HG03469 (cell line): ENCODE results near the gene PPP1R13B.

Source experiments
- ATAC-seq: cut with Tn5 transposase; IDR thresholded peaks from one replicate; pipeline ENCODE4 v1.9.1; 2021; ENCODE audit warnings: mild to moderate bottlenecking, moderate library complexity, moderate number of reproducible peaks; ENCODE audit not compliant: unreplicated experiment

The PPP1R13B gene

DNA sequence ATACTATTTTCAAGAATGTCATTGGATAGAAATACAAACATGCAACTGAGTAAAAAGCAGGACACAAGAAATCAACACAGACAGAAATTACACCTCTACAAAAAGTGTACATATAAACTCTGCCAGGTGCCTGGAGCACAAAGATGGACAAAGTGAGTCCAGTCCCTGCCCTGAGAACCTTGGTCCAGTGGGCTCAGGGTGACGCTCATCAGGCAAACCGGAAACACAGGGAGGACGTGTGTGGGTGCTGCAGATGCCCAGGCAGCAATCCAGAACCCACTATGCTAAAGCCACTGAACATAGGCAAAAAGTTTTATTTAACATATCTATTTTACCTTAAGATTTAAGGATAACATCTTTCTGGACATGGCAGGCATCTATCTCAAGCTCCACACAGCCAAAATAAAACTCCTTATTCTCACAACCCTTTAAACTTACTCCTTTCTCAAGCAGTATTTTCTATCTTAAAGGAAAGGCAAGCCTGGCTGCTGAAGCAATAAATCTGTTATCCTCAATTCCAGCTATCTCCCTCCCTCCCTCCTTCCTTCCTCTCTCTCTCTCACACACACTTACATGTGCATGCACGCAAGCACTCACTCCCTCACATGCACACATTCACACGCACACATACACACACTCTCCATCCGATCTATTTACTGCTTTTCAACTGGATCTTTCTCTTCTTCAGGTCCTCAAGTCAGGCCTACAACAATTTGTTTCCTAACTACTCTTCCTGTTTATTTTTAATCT, 10.2 kb downstream of the PPP1R13B start:
- ATAC-seq = no peak

DNA sequence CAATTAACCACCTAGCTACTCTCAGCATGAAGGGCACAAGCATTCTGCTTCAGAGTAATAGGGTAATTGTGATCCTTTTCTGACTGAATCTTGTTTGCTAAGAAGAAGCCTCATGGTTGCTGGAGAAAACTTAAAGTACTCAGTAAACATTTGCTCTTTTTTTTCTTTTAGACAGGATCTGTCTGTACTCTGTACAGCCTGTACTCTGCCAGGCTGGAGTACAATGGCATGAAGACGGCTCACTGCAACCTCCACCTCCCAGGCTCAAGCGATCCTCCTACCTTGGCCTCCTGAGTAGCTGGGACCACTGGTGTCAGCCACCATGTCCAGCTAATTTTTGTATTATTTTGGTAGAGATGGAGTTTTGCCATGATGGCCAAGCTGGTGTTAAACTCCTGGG, 12.4 kb downstream of the PPP1R13B start:
- ATAC-seq = no peak

DNA sequence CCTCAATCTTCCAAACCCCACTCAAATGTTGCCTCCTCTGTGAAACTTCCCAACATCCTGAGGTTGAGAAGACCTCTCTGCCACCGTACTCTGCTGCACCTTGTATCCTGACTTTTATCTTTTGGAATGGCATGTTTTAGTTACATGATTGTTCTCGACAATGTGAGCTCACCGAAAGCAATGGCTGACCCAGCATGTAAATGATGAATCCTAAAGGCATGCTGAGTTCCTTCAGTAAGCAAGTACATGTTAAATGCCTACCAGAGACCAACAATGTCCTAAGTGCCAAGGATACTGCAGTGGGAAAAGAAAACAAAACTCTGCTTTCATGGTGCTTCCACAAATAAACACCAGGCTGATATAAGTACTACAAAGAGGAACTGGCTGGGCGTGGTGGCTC, 13.7 kb downstream of the PPP1R13B start:
- ATAC-seq = no peak

DNA sequence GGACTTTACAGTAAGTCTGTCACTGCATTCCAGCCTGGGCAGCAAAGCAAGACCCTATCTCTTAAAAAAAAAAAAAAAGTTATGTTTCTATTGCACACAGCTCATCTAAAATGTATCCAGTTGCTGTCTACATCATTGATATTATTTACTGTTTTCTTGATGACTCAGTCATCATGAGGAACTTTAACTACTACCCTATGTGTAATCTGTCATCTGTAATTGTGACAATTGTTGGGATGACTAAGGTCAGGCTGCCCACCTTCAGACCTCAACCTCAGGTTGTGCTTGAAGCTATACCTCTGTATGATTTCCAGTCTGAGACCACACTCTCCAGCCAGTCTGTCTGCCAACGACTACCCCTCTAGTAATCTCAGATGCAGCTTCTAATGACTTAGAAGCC, 15.3 kb downstream of the PPP1R13B start:
- no peak for ATAC-seq

DNA sequence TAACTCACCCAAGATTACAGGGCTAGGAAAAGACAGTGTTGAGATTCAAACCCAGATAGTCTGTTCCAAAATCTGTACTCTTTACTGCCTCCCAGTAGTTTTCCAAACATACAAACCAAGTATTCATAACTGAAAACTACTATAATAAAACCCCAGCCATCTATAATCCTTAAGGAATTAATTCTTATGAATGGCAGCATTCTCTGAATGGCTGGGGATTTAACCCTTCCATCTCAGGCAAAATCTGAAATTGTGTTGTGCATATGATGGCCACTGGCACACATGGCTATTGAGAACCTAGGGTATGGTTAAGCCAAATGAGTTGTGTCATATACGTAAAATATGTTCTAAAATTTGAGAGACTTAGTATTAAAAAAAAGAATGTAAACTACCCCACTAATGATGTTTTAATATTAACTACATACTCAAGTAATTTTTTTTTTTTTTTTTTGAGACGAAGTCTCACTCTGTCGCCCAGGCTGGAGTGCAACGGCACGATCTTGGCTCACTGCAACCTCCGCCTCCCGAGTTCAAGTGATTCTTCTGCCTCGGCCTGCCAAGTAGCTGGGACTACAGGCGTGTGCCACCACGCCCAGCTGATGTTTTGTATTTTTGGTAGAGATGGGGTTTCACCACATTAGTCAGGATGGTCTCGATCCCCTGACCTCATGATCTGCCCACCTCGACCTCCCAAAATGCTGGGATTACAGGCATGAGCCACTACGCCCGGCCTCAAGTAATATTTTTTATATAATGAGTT, 16.7 kb downstream of the PPP1R13B start:
- ATAC-seq = no peak

DNA sequence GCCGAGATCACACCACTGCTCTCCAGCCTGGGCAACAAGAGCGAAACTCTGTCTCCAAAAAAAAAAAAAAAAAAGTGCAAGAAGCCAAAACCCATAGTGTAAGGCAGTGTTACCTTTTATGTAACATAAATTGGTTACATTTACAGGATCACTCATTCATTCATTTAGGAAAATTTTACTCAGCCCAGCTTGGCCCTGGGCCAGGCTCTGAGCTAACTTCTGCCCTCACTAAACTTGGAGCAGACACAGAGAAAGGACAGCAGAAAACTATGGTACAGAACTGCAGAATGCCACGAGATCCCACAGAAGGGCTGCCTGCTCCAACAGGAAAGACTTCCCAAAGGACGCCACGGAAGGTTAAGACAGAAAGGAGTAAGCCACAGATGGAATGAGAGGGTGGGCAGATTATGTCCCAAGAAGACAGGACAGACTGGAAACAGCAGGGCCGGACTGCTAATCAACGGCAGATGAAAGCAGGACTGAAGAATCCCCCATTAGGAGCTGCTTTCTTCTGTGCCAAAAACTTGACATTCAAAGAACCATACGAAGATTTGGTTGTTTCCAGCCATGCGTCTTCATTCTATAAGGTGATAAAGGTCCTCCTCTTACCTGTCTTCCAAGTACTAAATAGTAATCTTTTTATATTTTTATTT, 18.9 kb downstream of the PPP1R13B start:
- ATAC-seq = no peak

DNA sequence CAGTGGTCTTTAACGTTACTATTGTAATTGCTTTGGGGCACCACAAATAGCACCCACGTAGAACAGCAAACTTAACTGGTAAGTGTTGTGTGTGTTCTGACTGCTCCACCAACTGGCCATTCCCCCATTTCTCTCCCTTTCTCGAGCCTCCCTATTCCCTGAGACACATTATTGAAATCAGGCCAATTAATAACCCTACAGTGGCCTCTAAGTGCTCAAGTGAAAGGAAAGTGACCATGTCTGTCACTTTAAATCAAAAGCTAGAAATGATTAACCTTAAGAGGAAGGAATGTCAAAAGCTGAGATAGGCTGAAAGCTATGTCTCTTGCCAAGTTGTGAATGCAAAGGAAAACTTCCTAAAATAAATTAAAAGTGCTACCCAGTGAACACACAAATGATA, 22.3 kb downstream of the PPP1R13B start:
- no peak for ATAC-seq

DNA sequence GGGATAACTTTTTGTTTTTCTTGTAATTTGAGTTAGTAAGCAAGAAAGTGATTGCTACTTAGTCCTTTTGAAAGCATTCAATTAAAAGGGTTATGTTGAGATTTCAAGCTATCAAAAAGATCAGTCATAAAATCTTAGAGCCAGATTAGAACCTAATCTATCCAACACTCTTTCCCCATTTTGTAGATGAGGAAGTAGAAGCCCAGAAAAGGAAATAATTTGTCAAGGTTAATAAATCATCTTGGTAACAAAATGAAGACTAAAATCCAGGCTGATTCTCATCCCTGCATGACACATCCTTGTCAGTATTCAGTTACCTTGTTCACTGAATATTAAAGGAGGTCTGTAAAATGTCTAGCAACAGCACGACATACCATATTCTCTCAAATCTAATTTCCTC, 26.5 kb downstream of the PPP1R13B start:
- no peak for ATAC-seq

DNA sequence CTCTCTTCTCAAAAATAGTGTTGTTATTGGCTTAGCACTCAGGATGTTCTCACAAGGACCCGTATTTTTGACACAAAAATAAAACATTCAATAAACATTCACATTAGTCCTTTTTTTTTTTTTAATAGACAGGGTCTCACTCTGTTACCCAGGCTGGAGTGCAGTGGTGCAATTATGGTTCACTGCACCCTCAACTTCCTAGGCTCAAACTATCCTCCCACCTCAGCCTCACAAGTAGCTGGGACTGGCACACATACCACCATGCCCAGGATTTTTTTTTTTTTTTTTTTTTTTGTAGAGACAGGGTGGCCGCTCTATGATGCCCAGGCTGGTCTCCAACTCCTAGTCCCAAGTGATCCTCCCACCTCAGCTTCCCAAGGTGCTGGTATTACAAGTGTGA, 27.0 kb downstream of the PPP1R13B start:
- no peak for ATAC-seq

DNA sequence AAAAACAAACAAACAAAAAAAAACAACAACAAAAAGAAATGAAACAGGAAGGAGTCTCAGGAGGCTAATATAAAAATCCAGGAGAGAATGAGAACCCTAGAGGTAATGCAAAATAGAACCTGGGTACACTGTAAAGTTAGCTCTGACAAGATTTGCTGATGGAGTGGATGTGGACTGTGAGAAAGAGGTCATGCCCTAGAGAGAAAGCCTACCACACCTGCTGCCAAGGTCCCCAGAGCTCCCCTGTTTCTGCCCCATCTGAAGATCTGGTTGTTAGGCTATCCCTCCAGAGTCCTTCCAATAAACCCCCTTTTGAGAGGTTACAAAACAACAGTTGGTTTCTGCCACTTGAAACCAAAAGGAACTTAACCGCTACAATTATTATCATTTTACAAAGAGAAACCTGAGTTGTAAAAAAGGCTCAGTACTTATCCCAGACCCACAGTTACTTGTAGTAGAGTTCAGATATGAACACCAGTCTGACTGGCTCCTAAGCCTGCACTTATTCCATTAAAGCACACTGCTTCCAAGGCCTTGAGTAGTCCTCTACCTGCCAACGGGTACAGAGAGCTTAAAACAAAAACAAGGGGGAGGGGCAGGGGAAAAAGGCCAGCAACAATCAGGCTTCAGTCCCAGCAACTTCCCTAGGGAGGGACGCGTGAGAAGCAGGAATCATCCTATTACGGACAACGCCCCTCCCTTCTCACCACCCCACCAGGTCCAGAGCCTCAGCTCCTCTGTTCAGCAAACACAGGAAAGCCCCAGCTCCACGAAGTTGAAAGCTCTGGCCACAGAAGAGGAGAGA, 27.7 kb downstream of the PPP1R13B start:
- no peak for ATAC-seq

DNA sequence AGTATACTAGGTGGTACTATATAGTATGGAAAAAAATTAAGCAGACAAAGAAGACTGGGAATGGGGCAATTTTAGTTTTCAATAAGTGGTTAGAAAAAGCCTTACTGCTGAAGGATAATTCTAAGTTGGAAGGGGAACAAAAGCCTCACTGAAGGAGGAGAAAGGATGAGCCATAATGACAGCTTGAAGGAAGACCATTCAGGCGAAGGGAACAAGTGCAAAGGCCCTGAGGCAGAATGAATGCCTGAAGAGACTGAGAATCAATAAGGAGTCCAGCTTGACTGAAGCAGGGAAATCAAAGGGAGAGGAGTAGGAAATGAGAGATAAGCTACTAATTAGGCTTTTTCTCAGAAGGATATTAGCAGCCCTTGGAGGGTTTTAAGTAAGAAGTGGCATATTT, 28.5 kb downstream of the PPP1R13B start:
- no peak for ATAC-seq

DNA sequence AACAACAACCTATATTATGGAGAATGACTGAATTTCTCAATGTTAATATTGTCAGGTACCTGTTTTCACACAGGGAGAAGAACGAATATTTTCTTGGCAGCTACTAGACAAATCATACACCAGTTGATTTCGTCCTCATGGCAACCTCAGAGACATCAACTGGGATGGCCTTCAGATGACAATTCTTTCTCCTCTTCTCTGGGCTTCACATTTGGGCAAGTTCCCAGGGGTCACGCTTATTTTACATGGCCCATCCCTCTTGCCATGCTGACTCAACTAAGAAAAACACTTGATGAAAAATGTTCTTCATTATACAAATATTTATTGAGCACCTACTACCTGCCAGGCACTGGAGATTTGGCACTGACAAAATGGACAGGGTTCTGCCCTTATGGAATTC, 29.0 kb downstream of the PPP1R13B start:
- ATAC-seq = no peak

DNA sequence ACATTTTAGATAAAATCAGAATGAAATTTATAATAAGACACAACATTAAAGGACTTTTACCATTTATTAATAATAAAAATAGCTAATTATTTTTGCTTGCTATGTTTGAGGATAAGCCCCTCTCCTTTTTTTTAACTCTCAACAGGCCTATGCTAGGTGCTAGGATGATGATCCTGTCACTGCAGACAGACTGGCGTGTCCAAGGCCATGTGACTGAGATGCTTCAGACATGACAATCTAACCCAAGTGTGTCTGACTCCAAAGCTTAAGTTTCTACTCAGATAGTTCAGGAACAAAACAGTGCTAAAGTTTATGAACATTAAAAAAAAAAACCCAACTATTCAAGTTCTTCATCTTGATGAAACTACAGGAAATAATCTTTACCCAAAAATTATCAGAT, 29.8 kb downstream of the PPP1R13B start:
- no peak for ATAC-seq

DNA sequence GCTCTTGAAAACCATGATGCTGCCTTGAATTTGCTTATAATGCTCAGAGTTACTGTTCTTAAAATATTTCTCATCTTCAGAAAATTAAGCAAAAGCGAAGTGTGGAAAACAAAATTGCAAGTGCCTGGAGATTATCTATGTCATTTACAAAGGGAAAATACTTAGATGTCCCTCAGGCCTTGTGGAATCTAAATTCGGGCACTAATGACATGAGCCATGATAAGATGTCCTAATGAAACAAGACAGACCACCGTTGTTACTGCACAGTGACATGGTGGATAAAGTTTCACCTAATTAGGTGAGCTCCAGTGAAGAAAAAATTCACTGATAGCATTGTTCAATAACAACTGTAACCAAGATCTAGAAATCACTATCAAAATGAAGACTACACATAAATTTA, 30.4 kb downstream of the PPP1R13B start:
- ATAC-seq = no peak

DNA sequence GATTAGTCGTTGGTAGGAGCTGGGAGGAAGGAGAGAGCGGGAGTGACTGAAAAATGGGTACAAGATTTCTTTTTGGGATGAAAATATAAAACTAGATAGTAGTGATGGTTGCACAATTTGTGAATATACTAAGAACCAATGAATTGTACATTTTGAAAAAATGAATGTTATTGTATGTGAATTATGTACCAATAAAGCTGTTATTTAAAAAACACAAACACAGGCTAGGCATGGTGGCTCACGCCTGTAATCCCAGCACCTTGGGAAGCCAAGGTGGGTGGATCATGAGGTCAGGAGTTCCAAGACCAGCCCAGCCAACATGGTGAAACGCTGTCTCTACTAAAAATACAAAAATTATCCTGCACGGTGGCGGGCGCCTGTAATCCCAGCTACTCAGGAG, 32.1 kb downstream of the PPP1R13B start:
- no peak for ATAC-seq

DNA sequence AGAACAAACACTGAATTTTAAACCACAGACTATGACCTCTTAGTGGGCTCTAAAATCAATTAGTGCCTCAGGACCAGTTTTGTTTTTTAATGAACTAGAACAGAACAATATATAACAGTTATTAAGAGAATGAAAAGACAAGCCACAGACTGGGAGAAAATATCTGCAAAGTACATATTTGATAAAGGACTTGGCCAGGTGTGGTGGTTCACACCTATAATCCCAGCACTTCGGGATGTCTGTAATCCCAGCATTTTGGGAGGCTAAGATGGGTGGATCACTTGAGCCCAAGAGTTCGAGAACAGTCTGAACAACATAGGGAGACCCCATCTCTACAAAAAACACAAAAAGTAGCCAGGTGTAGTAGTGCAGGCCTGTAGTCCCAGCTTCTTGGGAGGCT, 36.2 kb downstream of the PPP1R13B start:
- no peak for ATAC-seq

DNA sequence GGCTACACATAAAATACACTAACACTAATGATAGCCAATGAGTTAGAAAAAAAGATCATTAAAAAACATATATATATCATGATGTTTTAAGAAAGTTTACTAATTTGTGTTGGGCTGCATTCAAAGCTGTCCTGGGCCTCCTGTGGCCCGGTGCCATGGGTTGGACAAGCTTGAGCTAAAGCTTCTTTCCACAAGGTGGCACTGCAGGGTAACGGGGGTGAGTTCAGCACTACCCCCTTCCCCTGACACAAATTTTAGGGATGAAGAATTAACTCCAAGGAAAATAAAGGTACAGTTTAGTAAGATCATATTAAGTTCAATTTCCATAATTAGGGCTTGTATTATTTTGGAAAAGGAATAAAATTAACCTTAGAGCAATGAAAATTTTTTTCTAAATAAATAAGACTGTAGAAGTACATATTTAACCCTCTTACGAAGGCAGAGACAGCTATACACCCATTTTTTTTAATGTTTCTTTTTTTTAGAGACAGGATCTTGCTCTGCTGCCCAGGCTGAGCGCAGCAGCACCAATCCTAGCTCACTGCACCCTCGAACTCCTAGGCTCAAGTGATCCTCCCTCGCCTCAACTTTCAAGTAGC, 38.9 kb downstream of the PPP1R13B start:
- ATAC-seq = no peak

DNA sequence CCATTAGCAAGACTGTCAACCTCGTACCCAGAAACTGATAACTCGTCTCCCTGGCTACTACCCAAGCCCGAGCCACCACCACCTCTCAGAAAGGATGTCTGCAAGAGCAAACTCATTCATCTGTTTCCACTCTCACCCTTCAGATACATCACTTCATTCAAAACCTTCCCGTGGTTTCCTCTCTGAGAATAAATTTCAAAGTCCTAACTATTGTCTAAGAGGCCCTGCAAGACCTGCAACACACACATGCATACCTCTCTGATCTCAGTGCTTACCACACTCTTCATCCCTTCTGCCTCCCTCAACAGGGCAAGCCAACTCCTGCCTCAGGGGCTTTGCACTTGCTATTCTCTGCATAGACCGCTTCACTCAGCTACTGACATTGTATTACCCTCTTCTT, 40.6 kb downstream of the PPP1R13B start:
- no peak for ATAC-seq

DNA sequence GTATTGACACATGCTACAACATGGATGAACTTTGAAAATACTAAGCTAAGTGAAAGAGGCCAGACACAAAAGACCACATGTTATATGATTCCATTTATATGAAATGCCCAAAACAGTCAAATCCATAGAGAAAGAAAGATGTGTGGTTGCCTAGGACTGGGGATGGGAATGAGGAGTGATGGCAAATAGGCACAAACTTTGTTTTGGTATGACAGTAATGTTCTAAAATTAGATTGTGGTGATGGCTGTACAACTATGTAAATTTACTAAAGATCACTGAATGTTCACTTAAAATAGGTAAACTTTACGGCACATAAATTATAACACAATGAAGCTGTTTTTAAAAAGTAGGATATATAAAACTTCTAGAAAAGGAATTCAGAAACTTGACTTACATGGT, 41.7 kb downstream of the PPP1R13B start:
- no peak for ATAC-seq

DNA sequence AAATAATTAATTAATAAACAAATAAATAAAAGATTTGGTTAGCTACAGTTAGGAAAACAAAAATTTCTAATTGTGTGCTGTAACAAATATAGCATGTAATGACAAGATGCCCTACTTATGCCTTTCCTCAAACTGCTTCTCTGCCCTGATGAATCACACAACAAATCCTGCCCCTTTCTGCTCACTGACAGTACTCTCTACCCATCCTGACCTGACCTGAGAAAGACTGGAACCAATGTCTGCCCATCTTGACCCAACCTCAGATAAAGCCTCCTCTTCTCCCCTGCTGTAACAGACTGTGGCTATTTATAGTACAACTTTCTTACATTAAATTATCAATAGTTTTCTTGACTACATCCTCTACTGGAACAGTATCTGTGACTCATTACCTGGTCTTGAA, 43.7 kb downstream of the PPP1R13B start:
- no peak for ATAC-seq

DNA sequence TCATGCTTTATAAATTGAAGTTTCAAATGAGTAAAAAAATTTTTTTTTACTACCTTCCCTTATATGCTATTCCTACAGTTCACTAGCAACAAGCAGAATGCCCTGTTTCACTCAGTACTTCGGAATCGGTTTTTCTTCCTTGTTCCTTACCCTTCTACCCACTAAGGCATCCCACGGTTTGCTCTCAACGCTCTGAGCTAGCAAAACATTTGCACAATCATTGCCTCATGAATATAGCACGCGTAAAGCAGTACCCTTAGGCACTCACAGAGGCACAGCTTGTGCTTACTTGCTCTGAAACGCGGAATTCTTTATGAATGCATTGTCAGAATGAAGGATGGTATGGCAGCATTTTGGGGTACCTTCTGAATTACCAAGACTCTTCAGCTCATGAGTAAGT, 45.0 kb downstream of the PPP1R13B start:
- ATAC-seq = no peak
